Vagina (tissue), 2 donors: ENCODE measurements around the gene HSPA9.

Experiments
- POLR2A ChIP-seq, 2 donors: fragments of 450-650 bp; IDR thresholded peaks; one replicate each; pipeline ENCODE4 v1.6.1; 2017; ENCODE audit warnings: antibody characterized with exemption in 2 of 2, mild to moderate bottlenecking in 2 of 2, moderate library complexity in 2 of 2
- POLR2AphosphoS5 ChIP-seq, 2 donors: sonication (generic); formaldehyde crosslinking; IDR thresholded peaks; one replicate each; pipeline ENCODE4 v1.9.0; 2017; ENCODE audit warnings: antibody characterized with exemption in 2 of 2, mild to moderate bottlenecking in 2 of 2, low read depth in 1 of 2; ENCODE audit not compliant: insufficient read depth in 1 of 2
- TF ChIP-seq, protein P1 (sequence below), 3 experiments: fragments of 450-650 bp in 2 of 3; fragments of 200-600 bp in 1 of 3; sonication (generic) in 1 of 3; IDR thresholded peaks; one replicate each; pipeline ENCODE4 v1.5.1; 2017 to 2019; ENCODE audit warnings: antibody characterized with exemption in 3 of 3, mild to moderate bottlenecking in 2 of 3, moderate library complexity in 2 of 3

DNA sequence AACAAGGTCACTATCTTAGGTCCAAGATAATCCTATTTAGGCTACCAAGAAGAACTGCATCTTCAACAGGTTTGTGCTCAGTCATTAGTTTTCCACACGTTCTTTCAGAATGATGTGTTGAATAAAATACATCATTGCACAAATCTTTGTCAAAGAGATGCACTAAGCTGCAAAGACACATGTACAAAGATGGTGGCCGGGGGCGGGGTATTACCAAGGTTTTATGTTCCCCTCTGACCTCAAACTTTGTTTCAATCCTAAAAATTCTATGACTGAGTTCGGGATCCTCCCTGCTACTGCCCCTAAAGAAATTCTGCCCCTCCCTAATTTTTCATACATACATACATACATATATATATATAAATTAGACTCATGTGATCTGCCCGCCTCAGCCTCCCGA, 14.2 kb downstream of the HSPA9 start:
- TF ChIP-seq, protein P1, sequence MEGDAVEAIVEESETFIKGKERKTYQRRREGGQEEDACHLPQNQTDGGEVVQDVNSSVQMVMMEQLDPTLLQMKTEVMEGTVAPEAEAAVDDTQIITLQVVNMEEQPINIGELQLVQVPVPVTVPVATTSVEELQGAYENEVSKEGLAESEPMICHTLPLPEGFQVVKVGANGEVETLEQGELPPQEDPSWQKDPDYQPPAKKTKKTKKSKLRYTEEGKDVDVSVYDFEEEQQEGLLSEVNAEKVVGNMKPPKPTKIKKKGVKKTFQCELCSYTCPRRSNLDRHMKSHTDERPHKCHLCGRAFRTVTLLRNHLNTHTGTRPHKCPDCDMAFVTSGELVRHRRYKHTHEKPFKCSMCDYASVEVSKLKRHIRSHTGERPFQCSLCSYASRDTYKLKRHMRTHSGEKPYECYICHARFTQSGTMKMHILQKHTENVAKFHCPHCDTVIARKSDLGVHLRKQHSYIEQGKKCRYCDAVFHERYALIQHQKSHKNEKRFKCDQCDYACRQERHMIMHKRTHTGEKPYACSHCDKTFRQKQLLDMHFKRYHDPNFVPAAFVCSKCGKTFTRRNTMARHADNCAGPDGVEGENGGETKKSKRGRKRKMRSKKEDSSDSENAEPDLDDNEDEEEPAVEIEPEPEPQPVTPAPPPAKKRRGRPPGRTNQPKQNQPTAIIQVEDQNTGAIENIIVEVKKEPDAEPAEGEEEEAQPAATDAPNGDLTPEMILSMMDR (IDR thresholded peaks at IDR 0.05) = no peak
- TF ChIP-seq POLR2A (IDR thresholded peaks at IDR 0.05) (no peak), POLR2AphosphoS5 (IDR thresholded peaks at IDR 0.05; ENCODE audit: insufficient read depth in 1 of 2, low read depth in 1 of 2) (no peak)
